ENCODE measurements around the gene SFI1.
A peak's percentile ranks its signal among the peaks of the same experiment; 100 is the strongest.

The SFI1 gene

DNA sequence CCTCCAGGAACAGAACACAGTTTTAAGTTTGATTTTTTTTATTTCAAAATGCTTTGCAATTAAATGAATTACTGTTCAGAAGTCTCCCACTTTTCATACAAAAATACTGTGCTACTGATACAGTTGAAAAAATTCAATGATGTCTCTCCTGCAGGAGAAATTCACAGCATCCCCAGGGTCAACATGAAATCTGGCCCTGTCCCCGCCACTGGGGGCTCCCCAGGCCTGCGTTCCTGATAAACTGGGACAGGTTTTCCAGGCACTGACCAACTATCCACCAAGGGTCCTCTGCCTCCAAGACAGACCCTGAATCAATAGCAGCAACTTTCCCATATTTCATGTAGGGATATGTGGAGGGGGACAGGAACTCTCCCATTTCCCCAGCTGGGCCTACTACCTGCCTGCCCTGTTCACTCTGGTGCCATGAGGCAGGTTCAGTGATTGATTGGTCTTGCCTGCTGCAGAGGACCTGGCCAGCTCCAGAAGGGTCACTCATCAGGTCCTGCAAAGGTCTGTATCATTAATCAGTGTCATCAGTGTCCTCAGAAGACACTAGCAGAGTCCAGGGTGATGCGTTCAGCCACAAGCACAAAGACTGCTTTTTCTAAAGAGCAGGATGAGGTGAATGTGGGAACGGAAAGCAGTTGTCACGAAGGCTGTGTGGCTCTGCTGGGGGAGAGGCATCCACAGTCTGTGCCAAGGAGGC lies 122.3 kb downstream of the SFI1 start:
- no peak for DNase-seq

DNA sequence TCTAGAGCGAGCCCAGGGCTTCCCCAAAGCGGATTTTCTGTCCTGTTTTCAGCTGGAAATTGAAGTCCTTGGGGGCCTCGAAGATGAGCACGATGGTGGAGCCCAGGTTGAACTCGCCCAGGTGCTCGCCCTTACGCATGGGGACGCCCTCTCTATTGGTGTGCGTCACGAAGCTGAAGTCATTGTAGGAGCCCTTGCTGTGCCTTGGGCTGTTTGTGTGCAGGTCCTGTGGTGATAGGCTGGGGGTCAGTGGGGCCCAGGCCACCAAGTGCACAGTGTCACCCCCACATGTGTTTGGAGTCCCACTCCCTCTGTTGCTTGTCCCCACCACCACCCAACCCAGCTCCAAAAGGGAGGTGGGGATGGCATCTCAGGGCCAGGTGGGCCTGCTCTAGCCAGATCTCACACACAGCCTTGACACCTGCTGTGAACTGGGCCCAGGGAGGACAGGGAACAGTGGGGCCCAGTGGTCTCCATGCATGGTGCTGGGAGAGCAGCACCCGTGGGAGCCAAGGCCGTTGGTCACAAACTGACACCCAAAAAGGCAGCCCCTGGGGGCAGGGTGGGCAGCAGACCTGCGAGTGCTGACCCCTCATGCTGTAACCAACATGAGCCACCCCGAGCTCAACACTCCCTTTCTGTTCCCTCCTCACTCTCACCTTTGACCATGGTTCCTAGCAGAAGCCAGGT lies 123.4 kb downstream of the SFI1 start:
- no peak for DNase-seq

GRCh38 chr22:31620756-31621480 lies 124.6 kb downstream of the SFI1 start:
- no peak for DNase-seq

DNA sequence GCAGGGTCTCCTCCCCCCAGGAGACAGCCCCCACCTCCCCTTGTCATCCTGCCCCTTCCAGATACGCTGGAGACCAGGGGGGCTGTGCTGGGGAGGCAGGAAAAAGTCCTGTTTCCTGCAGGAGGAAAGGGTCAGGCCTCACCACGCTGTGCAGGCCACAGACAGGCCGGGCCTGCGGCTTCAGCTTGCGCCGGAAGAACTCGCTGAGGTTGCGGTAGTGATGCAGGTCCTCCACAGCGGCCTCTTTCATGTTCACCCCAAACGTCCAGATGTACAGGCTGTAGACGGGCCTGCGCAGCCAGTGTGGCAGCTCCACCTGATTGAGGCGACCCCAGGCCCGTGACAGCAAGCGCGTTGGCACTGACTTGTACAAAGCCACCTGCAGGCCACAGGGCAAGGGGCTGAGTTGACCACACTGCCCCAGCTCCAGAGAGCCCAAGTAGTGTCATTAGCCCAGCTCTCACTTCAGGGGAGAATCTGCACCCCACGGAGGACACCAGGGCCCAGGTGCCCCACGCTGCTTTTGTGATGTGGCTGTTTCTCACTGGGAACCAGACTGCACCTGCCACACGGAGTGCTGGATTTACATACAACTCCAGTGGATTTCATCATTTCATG lies 125.3 kb downstream of the SFI1 start:
- DNase-seq = no peak

GRCh38 chr22:31622980-31623379 lies 126.6 kb downstream of the SFI1 start:
- no peak for DNase-seq

- DNase-seq = no peak
These were observed 127.4 kb downstream of the SFI1 start for GRCh38 chr22:31623592-31624304.

DNA sequence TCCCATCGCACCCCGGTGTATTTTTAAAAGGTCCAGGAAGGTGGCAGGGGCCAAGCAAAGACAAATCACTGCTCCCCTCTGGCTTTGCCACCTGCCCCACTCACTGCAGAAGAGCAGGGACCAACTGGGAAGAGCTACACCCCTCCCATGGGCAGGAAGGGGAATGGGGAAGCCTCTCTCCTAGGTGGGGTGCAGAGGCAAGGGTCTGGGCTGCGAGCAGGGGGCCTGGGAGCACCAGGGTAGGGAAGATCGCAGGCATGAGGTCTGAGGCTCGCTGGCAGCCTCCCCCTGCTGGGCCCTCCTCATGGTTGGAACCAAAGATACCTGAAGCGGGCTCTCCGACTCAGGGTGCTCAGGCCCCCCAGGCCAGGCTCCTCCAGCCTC lies 128.9 kb downstream of the SFI1 start:
- DNase-seq = no peak

DNA sequence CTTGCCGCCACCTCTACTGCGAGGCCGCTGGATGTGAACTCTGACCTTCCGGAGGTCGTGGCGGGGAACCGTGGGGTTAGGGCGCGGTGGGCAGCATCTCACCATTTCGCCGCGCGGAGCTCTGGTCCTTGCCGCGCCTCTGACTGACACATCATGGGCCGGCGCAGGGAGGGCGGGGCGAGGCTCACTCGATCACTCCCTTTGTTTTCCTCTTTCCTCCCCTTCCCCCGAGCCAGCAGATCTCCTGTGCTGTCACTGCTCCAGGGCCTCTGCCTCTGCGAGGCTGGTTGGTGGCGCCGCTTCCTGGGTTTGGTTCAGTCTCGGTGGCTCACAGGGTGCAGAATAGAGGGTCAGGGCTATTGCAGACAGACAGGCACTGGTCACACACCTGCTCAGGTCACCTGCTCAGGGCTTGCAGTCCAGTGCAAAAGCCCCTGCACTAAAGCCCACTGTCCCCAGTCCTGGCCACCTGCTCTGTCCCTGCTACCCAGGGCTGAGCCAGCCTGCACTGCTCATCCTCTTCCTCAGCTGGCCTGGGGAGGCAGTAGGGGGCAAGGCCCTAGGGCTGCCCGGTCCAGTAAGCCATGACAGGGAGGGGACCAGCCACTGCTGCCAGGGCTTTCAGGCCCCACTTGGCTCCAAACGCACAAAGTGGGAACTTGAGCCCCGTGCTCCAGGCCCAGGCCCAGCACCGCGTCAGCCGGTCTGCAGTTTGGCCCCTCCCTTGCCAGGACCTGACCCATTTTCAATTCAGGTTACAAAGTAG lies 129.5 kb downstream of the SFI1 start:
- DNase-seq = no peak

DNA sequence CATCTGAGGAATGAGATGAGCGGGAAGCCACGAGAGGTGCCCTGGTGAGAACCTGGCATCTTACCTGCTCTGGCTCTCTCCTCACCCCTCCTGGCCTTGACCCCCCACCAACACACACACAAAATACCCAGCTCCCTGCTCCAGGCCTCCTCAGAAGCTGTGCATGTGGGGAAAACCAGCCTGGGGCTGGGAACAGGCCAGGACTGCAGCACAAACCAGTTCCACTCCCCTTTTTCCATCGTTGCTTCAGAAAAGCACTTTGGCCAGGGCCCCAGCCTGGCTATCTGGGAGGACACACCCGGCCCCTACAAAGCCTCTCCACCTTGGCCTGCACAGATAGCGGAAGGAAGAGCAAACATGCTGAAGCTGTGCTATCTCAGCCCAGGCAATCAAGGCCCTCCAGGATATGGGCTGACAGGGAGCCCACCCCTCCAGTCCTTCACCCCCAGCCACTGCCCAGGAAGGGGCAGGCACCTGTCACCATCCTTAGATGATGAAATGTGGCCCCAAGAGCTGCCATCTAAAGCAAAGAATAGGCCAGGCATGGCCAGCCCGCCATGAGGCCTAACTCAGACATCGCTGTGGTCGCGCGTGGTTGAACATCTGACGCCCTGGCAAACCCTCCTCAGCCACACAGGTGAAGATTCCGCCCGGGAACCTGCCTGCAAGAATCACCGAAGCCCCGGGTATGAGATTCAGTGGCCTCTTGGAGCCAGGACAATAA lies 130.3 kb downstream of the SFI1 start:
- no peak for DNase-seq

GRCh38 chr22:31627223-31627731 lies 130.9 kb downstream of the SFI1 start:
- DNase-seq = no peak

GRCh38 chr22:31628362-31628761 lies 132.0 kb downstream of the SFI1 start:
- no peak for DNase-seq

DNA sequence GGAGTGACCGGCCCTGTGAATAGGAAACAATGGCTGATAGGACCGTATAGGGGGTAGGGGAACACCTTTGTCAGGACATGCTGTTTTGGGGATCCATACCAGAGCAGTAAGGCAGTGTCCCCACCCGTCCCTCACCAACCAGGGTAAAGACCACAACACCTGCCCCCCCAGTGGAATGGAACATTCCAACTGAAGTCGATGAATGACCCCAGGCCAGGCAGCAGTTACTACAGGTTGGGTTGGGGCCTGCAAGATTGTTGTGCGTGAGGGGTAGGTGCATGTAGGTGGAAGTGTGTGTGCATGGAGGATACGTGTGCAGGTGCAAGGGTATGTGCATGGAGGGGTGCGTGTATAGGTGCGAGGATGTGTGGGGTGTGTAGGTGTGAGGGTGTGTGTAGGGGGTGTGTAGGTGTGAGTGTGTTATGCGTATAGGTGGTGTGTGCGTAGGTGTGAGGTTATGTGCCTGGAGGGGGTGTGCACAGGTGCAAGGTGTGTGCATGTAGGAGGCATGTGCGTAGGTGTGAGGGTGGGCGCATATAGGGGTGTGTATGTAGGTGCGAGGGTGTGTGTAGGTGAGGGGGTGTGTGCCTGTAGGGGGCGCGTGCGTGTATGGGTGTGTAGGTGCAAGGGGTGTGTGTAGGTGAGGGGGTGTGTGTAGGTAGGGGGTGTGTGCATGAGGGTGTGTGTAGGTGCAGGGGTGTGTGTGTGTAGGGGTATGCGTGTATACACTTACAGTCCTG lies 132.8 kb downstream of the SFI1 start:
- DNase-seq = no peak

- no peak for DNase-seq
These were observed 133.4 kb downstream of the SFI1 start for GRCh38 chr22:31629741-31630184.

DNA sequence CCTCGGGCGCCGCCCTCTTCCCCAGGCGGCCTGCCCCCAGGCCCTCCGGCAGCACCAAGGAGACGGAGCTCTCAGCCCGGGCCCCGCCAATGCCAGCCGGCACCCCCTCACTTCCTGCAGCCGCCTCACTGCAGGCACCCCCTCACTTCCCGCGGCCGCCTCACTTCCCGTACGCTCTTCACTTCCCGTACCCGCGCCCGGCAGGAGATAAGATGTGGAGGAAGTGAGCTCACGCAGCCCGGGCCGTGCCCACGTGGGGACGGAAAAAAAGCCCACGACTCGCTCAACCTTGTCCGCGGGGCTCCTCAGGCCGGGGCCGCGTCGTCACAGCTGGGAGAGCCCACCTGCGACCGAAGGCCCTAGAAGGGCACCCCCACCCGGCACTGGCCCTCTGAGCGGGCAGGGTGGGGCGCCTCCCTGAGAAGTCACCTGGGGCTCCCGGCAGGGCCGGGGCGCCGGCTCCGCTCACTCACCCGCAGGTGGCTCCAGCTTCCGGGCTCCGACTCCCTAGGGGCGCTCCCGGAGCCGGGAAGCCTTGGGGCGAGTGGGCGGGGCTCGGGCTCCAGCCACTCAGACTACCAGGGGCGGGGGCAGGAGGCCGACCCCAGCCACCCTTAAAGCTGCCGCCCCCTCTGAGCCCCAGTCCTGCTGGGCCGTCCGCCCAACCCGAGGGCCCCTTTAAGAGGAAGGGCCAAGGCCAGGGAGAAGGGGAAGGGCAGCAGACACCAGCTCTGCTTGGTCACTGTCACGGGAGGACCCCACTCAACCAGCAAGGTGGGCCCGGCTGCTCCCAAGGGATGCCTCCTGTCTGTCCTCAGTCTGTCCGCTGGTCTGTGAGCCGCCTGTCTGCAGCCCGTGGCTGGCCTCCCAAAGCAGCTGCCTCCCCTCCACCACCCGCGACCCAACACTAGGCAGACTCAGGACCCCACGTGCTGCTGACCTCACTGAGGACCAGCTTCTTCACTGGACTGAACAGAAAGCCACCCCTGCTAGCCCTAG lies 134.3 kb downstream of the SFI1 start:
- peak; percentile 85 for DNase-seq

- no peak for DNase-seq
These were observed 135.1 kb downstream of the SFI1 start for GRCh38 chr22:31631436-31631835.

DNA sequence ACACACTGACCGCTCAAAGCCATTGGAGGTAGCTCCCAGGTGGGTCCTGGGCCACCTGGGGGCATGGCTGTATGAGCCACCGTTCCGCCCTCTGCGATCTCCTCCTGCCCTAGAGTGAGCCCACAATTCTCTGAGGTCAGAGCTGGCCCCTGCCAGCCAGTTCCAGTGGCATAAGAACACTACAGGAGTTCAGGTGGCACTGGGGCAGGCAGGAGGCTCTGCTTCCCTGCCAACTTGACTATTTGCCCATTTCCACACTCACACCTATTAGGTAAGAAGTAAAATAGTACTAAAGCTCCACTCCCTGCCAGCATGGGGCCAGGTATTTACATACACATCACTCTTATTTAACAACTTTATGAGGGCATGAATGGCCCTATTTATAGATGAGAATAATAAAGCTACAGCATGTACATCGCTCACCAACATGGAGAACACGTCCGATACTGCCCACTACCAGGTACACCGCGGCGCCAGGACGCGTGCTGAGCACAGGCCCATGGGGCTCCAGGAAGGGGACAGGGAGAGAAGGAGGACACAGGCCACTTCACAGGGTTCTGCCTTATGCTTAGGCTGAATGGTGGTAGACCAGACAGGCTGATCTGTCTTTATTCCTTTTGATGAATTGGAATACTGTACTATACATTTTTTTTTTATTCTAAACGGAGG lies 139.4 kb downstream of the SFI1 start:
- no peak for DNase-seq

DNA sequence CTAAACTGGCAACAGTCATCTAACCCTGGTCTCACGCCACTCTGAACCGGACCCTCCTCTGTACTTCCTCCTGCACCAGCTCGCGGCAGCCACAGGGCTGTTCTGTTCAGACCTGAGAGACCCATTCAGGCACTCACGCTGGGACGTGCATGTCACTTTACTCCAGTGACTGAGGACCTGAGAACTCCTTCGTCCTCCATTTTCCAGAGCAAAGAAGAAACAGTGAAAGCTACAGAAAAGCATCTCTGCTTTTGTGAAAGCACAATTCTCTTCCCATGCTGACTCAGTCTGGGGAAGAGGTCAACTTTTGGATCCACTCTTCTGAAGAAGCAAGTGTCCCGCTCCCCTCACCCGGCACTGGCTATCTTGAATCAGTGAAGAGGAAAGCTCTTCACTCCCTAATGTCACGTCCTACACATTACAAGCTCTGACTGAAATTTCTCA lies 141.1 kb downstream of the SFI1 start:
- DNase-seq = no peak

GRCh38 chr22:31637891-31638618 lies 141.7 kb downstream of the SFI1 start:
- no peak for DNase-seq

All from stimulated activated naive CD4-positive, alpha-beta T cell treated with Interleukin-2 at 50 U/mL for 16 hours (primary cell).